K562 (cell line): ENCODE measurements around the gene ZNF382. TPM values are rescaled to one million over a fixed set of nuclear protein-coding genes. Genes with fewer than 3 reads are reported as not detected.

Experiments used
- ATAC-seq: fragments of 200-7000 bp; cut with Tn5 transposase; 3 replicates; pipeline ENCODE4 v1.9.1; 2020; ENCODE audit warnings: moderate library complexity
- BruUV-seq: library from RNA; stranded (reverse); fragments of 400-500 nt; replicated peaks from 2 replicates; lab custom pipeline; 2021; lab: Mats Ljungman, UMichigan
- CTCF ChIA-PET: fragments of 300-600 bp; formaldehyde crosslinking; extraction: SDS; loops from one replicate; lab custom pipeline; 2021; ENCODE audit warnings: low intra/inter-chr PET ratio; lab: Yijun Ruan, JAX
- POLR2A ChIA-PET: fragments of 300-600, 350-650 bp; sonication (Branson Sonifier 250); formaldehyde crosslinking; extraction: SDS; loops from one replicate; lab custom pipeline; 2021; ENCODE audit warnings: antibody characterized with exemption, inconsistent platforms; lab: Yijun Ruan, JAX
- DNase-seq, 4 experiments: peaks; one replicate each; pipeline versions ENCODE4 v3.0.0 to v3.0.0-alpha.2; 2011 to 2018; ENCODE audit warnings: low spot score in 3 of 4, mixed read lengths in 3 of 4; ENCODE audit errors: extremely low read depth in 1 of 4
- FAIRE-seq: peaks from 2 replicates; lab custom pipeline; 2011; peaks lifted over from hg19 to GRCh38; lab: Jason Lieb, UNC
- H2AFZ ChIP-seq: 2 replicates; pipeline ENCODE4 v1.6.0; 2011; ENCODE audit warnings: low read depth, low read length, control low read depth, inconsistent platforms
- H3K27ac ChIP-seq: fragments of 200-600 bp; 3 replicates; pipeline ENCODE4 v1.8.0; 2011; ENCODE audit warnings: low read depth, mild to moderate bottlenecking, control low read depth, inconsistent platforms, low read length, moderate library complexity, mixed read lengths; ENCODE audit errors: extremely low read depth
- H3K27me3 ChIP-seq, 2 experiments: fragments of 300-600 bp in 1 of 2; 2 replicates in 1 of 2; 3 replicates in 1 of 2; pipeline versions ENCODE4 v1.6.0 to v1.8.0; 2011; ENCODE audit warnings: inconsistent platforms in 2 of 2, low read length in 2 of 2, mild to moderate bottlenecking in 1 of 2, mixed read lengths in 1 of 2, moderate library complexity in 1 of 2; ENCODE audit not compliant: control insufficient read depth in 2 of 2, insufficient read depth in 2 of 2
- H3K36me3 ChIP-seq: fragments of 300-600 bp; 3 replicates; pipeline ENCODE4 v1.8.0; 2011; ENCODE audit warnings: mild to moderate bottlenecking, low read length, inconsistent platforms; ENCODE audit not compliant: control insufficient read depth, insufficient read depth
- H3K4me1 ChIP-seq, 2 experiments: fragments of 200-600 bp in 1 of 2; replicated peaks in 1 of 2; 2 replicates in 1 of 2; 3 replicates in 1 of 2; pipeline versions ENCODE4 v1.5.1 to v1.8.0; 2011; ENCODE audit warnings: inconsistent platforms in 2 of 2, low read length in 2 of 2, mild to moderate bottlenecking in 1 of 2, mixed read lengths in 1 of 2, moderate library complexity in 1 of 2; ENCODE audit not compliant: control insufficient read depth in 2 of 2, insufficient read depth in 2 of 2
- H3K4me2 ChIP-seq: 2 replicates; pipeline ENCODE4 v1.6.1; 2011; ENCODE audit warnings: low read length, control low read depth, inconsistent platforms, mixed read lengths; ENCODE audit not compliant: insufficient read depth
- H3K4me3 ChIP-seq: fragments of 200-600 bp; sonication (generic), shearing (Covaris generic); 2 replicates; pipeline ENCODE4 v1.5.1; 2016; ENCODE audit warnings: control low read depth, inconsistent platforms
- H3K79me2 ChIP-seq: fragments of 200-600 bp; 3 replicates; pipeline ENCODE4 v1.8.0; 2011; ENCODE audit warnings: low read length, inconsistent platforms; ENCODE audit not compliant: control insufficient read depth, insufficient read depth
- H3K9ac ChIP-seq, 2 experiments: 2 replicates each; pipeline versions ENCODE4 v1.6.0 to v1.6.1; 2011; ENCODE audit warnings: low read depth in 2 of 2, low read length in 2 of 2, control low read depth in 1 of 2, inconsistent platforms in 1 of 2, mild to moderate bottlenecking in 1 of 2, mixed read lengths in 1 of 2; ENCODE audit not compliant: insufficient read depth in 1 of 2
- H3K9me1 ChIP-seq: one replicate; pipeline ENCODE4 v1.6.0; 2011; ENCODE audit warnings: inconsistent platforms, mild to moderate bottlenecking, low read length, moderate library complexity; ENCODE audit not compliant: control insufficient read depth, insufficient read depth
- H3K9me3 ChIP-seq: replicated peaks from 2 replicates; pipeline ENCODE4 v1.5.1; 2011; ENCODE audit warnings: low read depth, low read length, inconsistent platforms; ENCODE audit not compliant: control insufficient read depth, insufficient read depth
- H4K20me1 ChIP-seq: replicated peaks from 2 replicates; pipeline ENCODE4 v1.6.1; 2011; ENCODE audit warnings: low read length, inconsistent platforms, mixed read lengths; ENCODE audit not compliant: control insufficient read depth, insufficient read depth
- CBX8 ChIP-seq: fragments of 200-600 bp; sonication (generic); IDR thresholded peaks from 2 replicates; pipeline ENCODE4 v1.6.1; 2012; ENCODE audit warnings: borderline replicate concordance, mixed run types, low read depth, mild to moderate bottlenecking, moderate library complexity, mixed read lengths, low read length, control low read depth, inconsistent platforms; ENCODE audit not compliant: poor library complexity, severe bottlenecking; ENCODE audit errors: extremely low read depth
- CREB3L1 ChIP-seq: fragments of 450-650 bp; IDR thresholded peaks from 2 replicates; pipeline ENCODE4 v1.6.1; 2014; ENCODE audit warnings: low read depth, mild to moderate bottlenecking, moderate library complexity, borderline replicate concordance
- CTCF ChIP-seq, 3 experiments: IDR thresholded peaks in 2 of 3; conservative IDR thresholded peaks in 1 of 3; 2 replicates each; pipeline ENCODE4 v1.5.1; 2011 to 2012; ENCODE audit warnings: low read length in 3 of 3, mild to moderate bottlenecking in 3 of 3, control low read depth in 2 of 3, improper control_type of control experiment in 1 of 3, inconsistent platforms in 1 of 3, low read depth in 1 of 3, mixed read lengths in 1 of 3, moderate library complexity in 1 of 3; ENCODE audit not compliant: insufficient read depth in 2 of 3
- GTF2E2 ChIP-seq: fragments of 200-800 bp; sonication (Bioruptor generic); IDR thresholded peaks from 2 replicates; pipeline ENCODE4 v1.6.1; 2016; ENCODE audit warnings: missing genetic modification characterization, missing compliant biosample characterization
- JUND ChIP-seq, 2 experiments: IDR thresholded peaks; 2 replicates in 1 of 2; 3 replicates in 1 of 2; pipeline ENCODE4 v1.6.1; 2011; ENCODE audit warnings: borderline replicate concordance in 2 of 2, low read depth in 2 of 2, low read length in 2 of 2, improper control_type of control experiment in 1 of 2, missing biosample characterization in 1 of 2, missing genetic modification characterization in 1 of 2, missing genetic modification reagents in 1 of 2
- PURB ChIP-seq: sonication (generic); formaldehyde crosslinking; IDR thresholded peaks from 2 replicates; pipeline ENCODE4 v1.9.0; 2021; ENCODE audit warnings: low read depth, mild to moderate bottlenecking, missing genetic modification reagents
- SLC30A9 ChIP-seq: fragments of 250-450 bp; sonication (Bioruptor Pico); IDR thresholded peaks from 2 replicates; pipeline ENCODE4 v1.8.0; 2022; ENCODE audit warnings: mild to moderate bottlenecking, moderate library complexity
- ZC3H11A ChIP-seq: IDR thresholded peaks from 2 replicates; pipeline ENCODE4 v1.6.1; 2012; ENCODE audit warnings: low read depth, low read length, improper control_type of control experiment
- ZC3H8 ChIP-seq: fragments of 450-650 bp; IDR thresholded peaks from 2 replicates; pipeline ENCODE4 v1.6.1; 2017
- ZNF121 ChIP-seq: sonication (generic); formaldehyde crosslinking; conservative IDR thresholded peaks from 2 replicates; pipeline ENCODE4 v1.8.0; 2022; ENCODE audit warnings: missing genetic modification reagents
- ZNF740 ChIP-seq, 3 experiments: fragments of 200-800 bp in 1 of 3; sonication (Bioruptor generic) in 1 of 3; sonication (generic) in 1 of 3; formaldehyde crosslinking in 1 of 3; IDR thresholded peaks; 2 replicates each; pipeline versions ENCODE4 v1.6.1 to v1.8.0; 2016 to 2022; ENCODE audit warnings: mild to moderate bottlenecking in 2 of 3, missing compliant biosample characterization in 2 of 3, missing genetic modification characterization in 2 of 3, missing genetic modification reagents in 1 of 3
- WGBS: fragments of 100-300 bp; shearing (Covaris generic); methylation state at CpG from one replicate; pipeline ENCODE4 v1.1.6; 2016; ENCODE audit warnings: low coverage, mixed read lengths; ENCODE audit not compliant: insufficient coverage; ENCODE audit errors: missing lambda C conversion rate; 5-methylcytosine and 5-hydroxymethylcytosine counted together
- in situ Hi-C: fragments of 300-500 bp; cut with MboI; formaldehyde crosslinking; loops from 4 replicates; pipeline ENCODE4 v1.15.0; 2018; ENCODE audit warnings: inconsistent platforms, mixed read lengths
- intact Hi-C: fragments of 100-400 bp; cut with micrococcal nuclease; formaldehyde crosslinking; loops from 2 replicates; pipeline ENCODE4 v1.14.2; 2022
- polyA plus RNA-seq, 8 experiments: library from polyadenylated mRNA; depleted of rRNA in 4 of 8; stranded (reverse) in 5 of 8; unstranded in 3 of 8; fragments of >200 nt; fragmentation: Nextera tagmentation in 2 of 8; fragmentation: Illumina TruSeq in 1 of 8; extraction: Ambion mirVana in 2 of 8; extraction: Trizol in 1 of 8; gene quantifications; 2 replicates each; pipeline versions ENCODE4 v1.2.1 to v1.2.3, GENCODE V29; 2011 to 2014; ENCODE audit warnings: inconsistent platforms in 1 of 8, missing spikeins in 1 of 8
- total RNA-seq, 7 experiments: library from RNA; depleted of rRNA in 6 of 7; stranded (reverse); fragments of >200 nt in 6 of 7; fragmentation: Illumina TruSeq in 2 of 7; extraction: Trizol in 2 of 7; gene quantifications; 2 replicates each; pipeline versions ENCODE4 v1.2.1 to v1.2.3, GENCODE V29; 2011 to 2021; ENCODE audit warnings: low replicate concordance in 1 of 7

The ZNF382 gene
- total and polyA plus RNA-seq, 9 of the 15 experiments (the other 6 are each of a cell fraction or from before 2014, with no cell fraction given): 0.04 to 0.27 (median 0.16) TPM; not detected in 5

GRCh38 chr19:36638862-36639510 lies 33.9 kb downstream of the ZNF382 start (continued):
- no peak for TF ChIP-seq CTCF (IDR thresholded peaks at IDR 0.05 in 2 of 3, conservative IDR thresholded peaks at IDR 0.05 in 1 of 3; ENCODE audit: insufficient read depth in 2 of 3, low read depth in 1 of 3, low read length in 3 of 3)
- no peak for TF ChIP-seq ZNF121 (CRISPR knock-in tag)

- H3K27ac ChIP-seq: no peak overlapping the region
- DNase-seq (no peak), FAIRE-seq (no peak), ATAC-seq (no peak)
- no peak overlapping the region for H3K4me3 ChIP-seq
- ChIA-PET CTCF (no interaction called here), POLR2A (interaction anchor here (1.0 kb wide), 1 partner anchor 51 kb away, joined by 3 read pairs; no protein-coding TSS in a partner anchor)
- no peaks in the 10 kb centered on the region for H3K4me1 ChIP-seq
- in situ Hi-C loops (no loop called here), intact Hi-C loops (no loop called here)
- H3K27me3 ChIP-seq: no peaks in the 10 kb centered on the region
- no peak overlapping the region for H3K9ac ChIP-seq
- TF ChIP-seq CREB3L1 (no peak), SLC30A9 (CRISPR knock-in tag) (no peak), ZNF740 (CRISPR knock-in tag; IDR thresholded peaks at IDR 0.05) (no peak), ZNF740 (tag; IDR thresholded peaks at IDR 0.05) (no peak), ZC3H11A (no peak), ZC3H8 (no peak), CBX8 (no peak), JUND (IDR thresholded peaks at IDR 0.05; ENCODE audit: borderline replicate concordance, low read depth, low read length) (no peak), JUND (tag; IDR thresholded peaks at IDR 0.05; ENCODE audit: borderline replicate concordance, low read depth, low read length) (no peak), GTF2E2 (no peak), PURB (CRISPR knock-in tag) (no peak)
- no peaks in the 10 kb centered on the region for H3K9me1 ChIP-seq
- H3K79me2 ChIP-seq: no peaks in the 10 kb centered on the region
- no peaks in the 10 kb centered on the region for H3K9me3 ChIP-seq
- no peak overlapping the region for H3K4me2 ChIP-seq
- no peak overlapping the region for H2AFZ ChIP-seq
- H4K20me1 ChIP-seq: no peaks in the 10 kb centered on the region
- WGBS: 0% methylated on average over 2 of the region's 2 CpGs
- no peaks in the 10 kb centered on the region for H3K36me3 ChIP-seq
- no TSS peak for BruUV-seq
Measured at GRCh38 chr19:36646746-36647145, 41.6 kb downstream of the ZNF382 start.
